Activated CD4-positive, alpha-beta T cell treated with anti-CD3 and anti-CD28 coated beads for 48 hours (primary cell): ENCODE measurements around the gene B4GAT1.
"Not testable (repeated sequence)": the region's sequence is repeated elsewhere in the genome, so short reads cannot be mapped to it uniquely, and the experiment has no call there.

Experiments used
- DNase-seq: peaks from one replicate; pipeline ENCODE4 v3.0.0-alpha.2; 2020

Gene B4GAT1

GRCh38 chr11:66335531-66336233 lies 11.7 kb downstream of the B4GAT1 start:
- no peak for DNase-seq

DNA sequence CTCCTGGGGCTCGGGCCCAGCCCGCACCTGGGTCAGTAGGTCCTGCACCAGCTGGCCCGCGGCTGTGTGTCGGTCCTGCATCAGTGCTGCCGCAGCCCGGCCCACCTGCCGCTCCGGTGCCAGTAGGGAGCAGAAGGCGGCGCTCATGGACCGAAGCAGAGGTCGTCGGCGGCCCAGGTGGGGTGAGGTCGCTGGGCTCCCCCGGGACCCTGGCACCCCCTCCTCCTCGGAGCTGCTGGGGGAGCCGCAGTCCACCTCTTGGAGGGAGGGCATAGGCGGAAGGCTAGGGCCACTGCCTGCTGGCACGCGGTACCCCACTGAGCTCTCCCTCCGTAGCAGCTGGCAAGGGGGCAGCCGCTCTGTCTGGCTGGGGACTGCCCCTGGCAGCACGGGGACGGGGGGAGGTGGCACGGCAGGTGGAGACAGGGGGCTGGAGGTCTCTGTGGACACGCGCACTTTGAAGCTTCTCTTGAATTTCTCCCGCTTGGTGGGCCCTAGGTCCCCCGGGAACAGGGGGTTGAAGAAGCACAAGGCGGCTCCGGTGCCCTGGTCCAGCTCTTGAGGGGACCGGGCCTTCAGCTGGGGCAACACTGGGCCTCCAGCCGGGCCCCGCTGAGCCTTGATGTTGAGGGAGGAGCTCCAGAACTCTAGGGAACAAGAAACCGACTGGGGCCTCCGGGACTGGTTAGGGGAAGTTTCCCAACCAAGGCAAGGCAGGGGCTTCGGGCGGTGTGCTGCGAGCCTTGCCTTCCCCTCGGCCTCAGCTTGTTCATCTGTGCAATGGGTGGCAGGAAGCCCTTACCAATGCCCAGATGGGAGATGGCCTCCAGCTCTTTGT lies 12.6 kb downstream of the B4GAT1 start:
- no peak for DNase-seq

DNA sequence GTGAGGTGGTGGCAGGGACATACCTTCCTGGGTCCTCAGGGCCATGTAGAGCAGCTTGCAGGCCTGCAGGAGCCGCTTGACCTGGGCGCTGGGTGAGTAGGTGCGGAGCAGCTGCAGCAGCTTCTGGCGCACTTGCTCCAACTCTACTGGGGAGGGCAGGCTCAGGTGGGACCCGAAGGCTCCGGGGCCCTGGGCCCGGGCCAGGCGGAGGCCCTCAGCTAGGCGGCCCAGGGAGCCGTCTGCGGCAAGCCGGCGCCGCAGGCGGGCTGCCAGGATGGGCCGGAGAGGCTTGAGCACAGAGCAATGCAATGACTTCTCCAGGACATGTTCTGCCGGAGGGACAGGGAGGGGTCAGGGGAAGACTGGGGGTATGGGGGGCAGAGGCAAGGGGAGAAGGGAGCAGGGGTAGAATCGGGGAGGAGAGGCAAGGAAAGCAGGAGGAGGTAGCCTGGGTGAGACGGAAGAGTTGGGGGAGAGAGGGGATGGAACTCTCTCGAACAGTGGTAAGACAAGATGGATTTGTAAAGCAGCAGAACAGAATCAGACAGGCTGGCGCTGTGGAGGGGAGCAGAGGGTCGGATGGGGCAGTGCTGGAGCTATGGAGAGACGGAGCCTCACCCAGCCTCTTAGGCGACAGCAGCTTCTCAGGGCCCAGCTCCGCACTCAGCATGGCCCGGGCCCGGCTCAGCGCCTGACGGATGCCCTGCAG lies 13.4 kb downstream of the B4GAT1 start:
- DNase-seq, result no peak

DNA sequence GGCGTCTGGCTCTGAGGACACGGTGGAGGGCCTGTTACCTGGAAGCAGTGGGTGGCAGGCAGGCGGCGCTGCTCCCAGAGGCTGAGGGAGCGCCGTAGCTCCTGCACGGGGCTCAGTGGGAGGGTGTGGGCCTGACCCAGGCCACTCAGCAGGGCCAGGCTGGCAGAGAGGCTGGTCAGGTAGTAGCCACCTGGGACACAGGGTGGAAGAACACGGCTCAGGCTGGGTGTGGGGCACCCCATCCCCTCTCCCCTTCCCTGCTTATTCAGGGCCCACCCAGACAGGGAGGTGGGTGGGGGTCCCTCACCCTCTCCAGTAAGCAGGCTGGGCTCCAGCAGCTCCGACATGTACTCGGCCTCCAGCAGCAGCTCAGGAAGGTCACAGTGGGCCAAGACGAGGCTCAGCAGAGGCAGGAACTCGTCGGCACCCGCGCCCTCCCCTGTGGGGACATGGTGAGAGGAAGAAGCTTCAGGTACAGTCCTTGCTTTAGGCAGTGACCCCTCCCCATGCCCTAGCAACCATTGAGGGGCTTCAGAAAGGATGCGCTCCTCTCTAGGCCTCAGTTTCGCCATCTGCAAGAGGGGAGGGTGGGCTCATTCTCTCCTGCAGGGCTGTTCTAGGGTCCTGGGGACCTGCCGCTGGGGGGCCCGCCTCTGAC lies 14.1 kb downstream of the B4GAT1 start:
- no peak for DNase-seq

DNA sequence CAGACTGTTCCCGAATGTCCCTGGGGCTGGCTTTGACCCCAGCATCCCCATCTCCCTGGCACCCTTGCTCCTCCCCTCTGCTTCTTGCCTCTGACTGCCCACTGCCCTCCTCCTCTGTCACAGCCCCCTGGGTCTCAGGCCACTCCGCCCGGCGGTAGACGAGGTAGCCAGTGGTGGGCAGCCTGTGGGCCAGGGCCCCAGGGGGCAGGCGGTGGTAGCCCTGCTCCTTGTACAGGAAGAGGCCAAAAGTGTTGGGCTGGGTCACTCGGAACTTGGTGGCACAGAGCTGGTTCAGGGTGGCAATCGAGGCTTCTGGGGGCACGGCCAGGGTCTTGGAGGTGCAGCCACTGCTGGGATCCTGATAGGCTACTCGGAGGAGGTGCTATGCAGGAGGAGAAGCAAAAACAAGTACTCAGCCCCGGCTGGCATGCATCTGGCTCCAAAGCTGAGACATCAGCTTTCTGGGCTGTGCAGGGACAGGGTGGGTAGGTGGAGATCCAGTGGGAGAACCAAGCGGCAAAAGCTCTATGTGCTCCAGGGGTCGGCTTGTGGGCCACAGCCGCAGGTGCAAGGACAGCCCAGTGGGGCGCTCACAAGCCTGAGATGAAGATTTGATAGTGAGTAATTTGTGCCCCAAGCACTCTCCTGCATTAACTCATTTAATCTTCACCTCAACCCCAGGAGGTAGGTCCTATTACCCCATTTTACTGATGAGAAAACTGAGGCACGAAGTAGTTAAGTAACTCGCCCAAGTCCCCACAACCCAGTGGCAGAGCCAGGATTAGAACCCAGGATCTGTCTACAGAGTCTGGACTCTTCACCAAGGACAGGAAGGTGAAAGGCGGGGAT lies 14.8 kb downstream of the B4GAT1 start:
- no peak for DNase-seq

DNA sequence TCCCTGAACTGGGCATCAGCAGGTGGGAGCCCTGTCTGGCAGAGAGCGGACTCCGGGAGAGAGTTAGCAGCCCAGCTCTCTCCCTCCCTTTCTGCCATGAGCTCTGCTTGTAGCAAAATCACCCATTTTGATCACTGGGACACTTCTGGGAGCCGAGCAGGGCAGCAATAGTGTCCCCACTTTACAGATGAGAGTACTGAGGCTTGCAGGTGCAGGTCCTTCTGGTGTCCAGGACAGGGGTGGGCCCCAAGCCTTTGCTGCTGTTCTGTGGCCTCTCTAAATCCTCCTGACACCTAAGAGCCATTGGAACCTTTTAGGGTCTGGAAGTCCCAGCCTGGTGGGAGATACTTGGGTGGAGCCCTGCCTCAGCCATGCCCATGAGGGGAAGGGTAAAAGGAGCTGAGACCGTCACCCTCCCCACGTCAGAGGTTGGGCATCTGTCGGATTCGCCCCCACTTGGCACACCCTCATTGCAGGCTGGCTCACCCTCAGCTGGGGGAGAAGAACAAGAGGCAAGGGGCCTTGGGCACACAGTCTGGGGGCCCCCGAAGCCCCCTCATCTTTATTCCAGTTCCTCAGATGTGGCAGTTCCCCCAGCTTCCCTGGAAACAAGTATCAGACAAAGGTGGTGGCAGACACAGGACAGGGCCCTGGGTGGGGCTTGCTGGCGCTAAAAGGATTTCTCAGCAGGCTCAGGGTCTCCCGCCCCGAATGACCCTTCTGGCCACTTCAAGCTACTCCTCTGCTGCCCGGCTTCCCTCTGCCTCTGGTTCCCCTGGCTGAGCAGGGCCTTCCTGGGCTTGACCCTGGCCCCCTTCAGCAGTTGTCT lies 15.7 kb downstream of the B4GAT1 start:
- DNase-seq, result no peak

DNA sequence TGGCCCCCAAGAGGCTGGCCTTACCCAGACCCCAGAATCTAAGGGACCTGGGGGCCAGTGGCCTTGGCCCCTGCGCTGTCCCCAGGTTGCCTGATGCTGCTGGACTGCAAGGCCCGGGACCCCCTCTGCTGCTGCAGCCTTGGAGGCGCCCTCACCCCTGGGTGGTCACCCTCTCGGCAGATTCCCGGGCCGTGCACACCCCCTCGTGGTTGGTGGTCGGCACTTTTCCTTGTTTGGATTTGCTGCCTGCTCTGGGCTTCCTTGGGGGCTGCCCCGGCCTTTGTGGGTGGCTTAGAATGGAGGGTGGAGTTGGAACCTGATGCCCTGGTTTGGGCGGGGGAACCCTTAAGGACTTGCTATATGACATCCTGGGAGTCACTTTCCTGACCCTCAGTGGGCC lies 16.5 kb downstream of the B4GAT1 start:
- DNase-seq, result no peak

DNA sequence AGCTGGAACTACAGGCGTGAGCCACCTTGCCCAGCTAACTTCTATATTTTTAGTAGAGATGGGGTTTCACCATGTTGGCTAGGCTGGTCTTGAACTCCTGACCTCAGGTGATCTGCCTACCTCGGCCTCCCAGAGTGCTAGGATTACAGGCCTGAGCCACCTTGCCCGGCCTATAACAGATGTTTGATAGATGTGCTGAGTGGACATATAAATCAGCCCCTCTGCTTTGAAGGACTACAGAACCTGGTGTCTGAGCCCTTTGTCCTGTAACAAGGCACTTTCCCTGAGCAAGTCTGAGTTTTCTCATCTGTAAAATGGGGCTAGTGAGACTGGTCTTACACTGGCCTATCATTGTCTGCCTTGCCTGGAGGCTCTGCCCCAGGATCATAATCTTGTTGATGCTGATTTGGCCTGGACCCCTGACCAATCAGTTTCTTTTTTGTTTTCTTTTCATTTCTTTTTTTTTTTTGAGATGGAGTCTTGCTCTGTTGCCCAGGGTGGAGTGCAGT lies 18.2 kb downstream of the B4GAT1 start:
- no peak for DNase-seq

GRCh38 chr11:66328302-66329144 lies 18.9 kb downstream of the B4GAT1 start:
- DNase-seq, result peak; percentile 90

GRCh38 chr11:66328031-66328301 lies 19.5 kb downstream of the B4GAT1 start:
- DNase-seq, result peak; percentile 29

DNA sequence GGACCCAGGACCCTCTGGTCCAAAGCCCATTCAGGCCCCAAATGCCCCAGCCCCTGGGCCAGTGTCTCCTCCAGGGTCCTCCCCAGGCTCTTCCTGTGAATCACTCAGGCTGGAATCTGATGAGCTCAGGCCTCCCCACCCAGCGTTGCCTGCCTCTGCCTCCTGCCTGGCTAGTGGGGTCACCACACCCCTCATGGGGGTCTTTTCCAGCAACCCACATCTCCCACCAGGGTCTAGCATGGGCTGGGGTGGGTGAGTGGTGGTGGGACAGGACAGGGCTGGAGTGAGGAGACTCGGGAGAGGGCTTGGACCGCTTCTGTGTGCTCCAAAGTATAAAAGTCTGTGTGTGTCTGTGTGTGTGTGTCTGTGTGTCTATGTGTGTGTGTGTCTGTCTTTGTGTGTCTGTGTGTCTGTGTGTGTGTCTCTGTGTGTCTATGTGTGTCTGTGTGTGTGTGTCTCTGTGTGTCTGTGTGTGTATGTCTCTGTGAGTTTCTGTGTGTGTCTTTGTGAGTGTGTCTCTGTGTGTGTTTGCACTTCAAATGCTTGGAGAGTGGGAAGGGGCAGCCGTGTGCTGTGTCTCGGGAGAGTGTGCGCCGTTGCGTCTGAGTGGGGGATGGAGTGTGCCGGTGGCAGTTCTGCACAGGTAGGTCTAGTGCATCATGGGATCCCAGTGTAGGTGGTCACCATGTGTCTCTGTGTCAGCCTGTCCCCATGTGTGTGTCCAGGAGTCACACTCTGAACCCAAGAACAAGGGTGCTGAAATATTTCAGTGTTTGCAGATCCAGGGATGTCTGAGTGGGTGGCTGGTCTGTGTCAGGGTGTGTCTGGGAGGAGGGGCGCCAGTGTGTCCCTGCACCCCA lies 20.0 kb downstream of the B4GAT1 start:
- no peak for DNase-seq

GRCh38 chr11:66326261-66327111 lies 20.9 kb downstream of the B4GAT1 start:
- peak; percentile 40 for DNase-seq

DNA sequence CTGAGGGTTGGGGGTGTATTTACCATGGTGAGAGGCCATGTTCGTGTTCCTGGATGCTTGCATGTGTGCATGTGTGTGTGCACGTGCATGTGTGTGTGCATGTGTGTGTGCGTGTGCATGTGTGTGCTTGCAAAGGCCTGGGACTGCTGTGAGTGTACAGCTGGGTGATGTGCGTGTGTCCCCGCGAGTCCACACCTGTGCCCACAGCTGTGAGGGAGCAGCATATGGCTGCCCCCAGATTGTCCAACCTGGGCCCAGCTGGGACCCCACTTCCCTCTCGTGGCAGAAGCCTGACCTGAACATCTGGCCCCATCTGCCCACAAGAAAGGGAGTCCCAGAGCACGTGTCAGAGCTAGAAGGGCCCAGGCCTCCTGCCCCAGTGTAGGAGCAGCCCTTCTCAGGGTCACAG lies 22.2 kb downstream of the B4GAT1 start:
- DNase-seq, result no peak

DNA sequence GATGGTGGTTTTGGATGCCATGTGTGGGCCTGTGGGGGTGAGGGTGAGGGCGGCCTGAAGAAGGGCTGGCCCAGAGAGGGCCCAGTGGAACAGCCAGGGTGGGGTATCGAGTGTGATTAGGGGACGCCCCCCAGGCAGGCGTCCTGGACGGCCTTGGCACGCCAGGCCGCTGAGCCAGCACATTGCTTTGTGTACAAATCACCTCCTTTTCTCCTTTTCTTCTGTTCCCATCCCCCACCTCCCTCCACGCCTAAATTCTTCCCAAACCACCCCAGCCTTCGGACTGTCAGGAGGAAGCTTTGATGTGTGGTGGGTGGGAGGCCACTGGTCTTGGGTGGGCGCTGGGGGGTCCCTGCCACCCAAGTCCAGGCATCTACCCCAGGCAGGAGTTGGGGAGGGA lies 22.8 kb downstream of the B4GAT1 start:
- DNase-seq, result no peak

DNA sequence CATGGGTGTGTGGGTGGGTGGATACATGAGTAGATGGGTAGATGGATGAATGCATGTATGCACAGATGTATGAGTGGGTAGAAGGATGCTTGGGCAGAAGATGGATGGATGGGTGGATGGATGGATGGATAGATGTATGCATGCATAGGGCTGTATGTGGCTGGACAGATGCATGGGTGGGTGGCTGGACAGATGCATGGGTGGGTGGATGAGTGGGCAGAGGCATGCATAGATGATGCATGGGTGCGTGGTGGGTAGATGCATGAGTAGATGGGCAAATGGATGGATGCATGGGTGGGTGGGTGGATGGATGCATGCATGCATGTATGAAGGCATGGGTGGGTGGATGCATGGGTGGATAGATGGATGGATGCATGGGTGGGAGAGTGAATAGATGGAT lies 23.7 kb downstream of the B4GAT1 start:
- DNase-seq, result no peak

DNA sequence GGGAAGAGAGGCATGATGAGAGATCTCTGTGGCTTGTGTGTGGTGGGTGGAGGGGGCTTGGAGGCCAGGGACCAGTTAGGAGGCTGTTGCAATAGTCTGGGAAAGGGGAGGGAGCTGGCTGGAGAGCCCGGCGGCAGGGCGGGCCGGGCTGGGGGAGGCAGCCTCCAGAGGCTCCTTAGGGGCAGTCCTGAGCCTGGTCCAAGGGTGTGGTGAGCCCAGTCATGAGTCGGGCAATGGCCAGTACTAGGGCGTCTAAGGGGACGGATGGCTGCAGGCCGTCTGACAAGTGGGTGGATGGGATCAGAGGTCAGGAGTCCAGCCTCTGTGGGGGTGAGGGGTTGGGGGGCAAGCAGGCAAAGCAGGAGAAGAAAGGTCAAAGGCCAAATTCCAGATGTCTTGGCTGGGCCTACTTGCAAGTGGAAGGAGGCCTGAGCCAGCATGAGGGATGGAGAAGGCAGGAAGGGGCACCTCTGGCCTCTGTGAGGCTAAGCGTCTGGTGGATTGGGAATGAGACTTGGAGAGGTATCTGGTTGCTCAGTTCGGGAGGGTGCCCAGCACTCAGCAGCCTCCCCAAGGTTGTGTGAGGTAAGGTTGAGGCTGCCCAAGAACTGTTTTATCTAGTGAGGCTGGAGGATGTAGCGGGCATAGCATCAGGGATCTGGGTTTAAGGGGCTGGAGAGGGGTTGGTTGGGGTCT lies 24.5 kb downstream of the B4GAT1 start:
- no peak for DNase-seq

- DNase-seq, result no peak
These were observed 25.8 kb downstream of the B4GAT1 start for GRCh38 chr11:66321606-66322005.

GRCh38 chr11:66320748-66321147 lies 26.7 kb downstream of the B4GAT1 start:
- DNase-seq, result not testable (repeated sequence)
